ENCODE results near the gene APH1B.

APH1B gene

GRCh38 chr15:63250312-63250965, 27.0 kb upstream of the APH1B start:
- Histone ChIP-seq H3K27me3 (ENCODE audit: insufficient read depth, poor library complexity, severe bottlenecking) (no peaks in the 10 kb centered on the region), H3K4me3 (ENCODE audit: severe bottlenecking) (no peak overlapping the region), H3K27ac (ENCODE audit: poor library complexity, severe bottlenecking) (peak overlapping the region; percentile 75), H3K9me3 (ENCODE audit: severe bottlenecking) (no peaks in the 10 kb centered on the region), H3K36me3 (ENCODE audit: low read depth) (peaks cover 13% of the 10 kb centered on the region; the same call in 1 of the 2 replicates), H3K4me1 (ENCODE audit: insufficient read depth, poor library complexity, severe bottlenecking) (peaks cover 30% of the 10 kb centered on the region)
- peak; percentile 90 for DNase-seq (ENCODE audit: low spot score)
- TF ChIP-seq CTCF (IDR thresholded peaks at IDR 0.05; ENCODE audit: poor library complexity, severe bottlenecking), result no peak
- ATAC-seq (ENCODE audit: low read depth), result peak; percentile 91

GRCh38 chr15:63251701-63252100, 25.7 kb upstream of the APH1B start:
- H3K27ac ChIP-seq (ENCODE audit: poor library complexity, severe bottlenecking), result peak overlapping the region; percentile 75
- no peaks in the 10 kb centered on the region for H3K27me3 ChIP-seq (ENCODE audit: insufficient read depth, poor library complexity, severe bottlenecking)
- DNase-seq (ENCODE audit: low spot score) (no peak), ATAC-seq (ENCODE audit: low read depth) (no peak)
- H3K4me1 ChIP-seq (ENCODE audit: insufficient read depth, poor library complexity, severe bottlenecking), result peaks cover 34% of the 10 kb centered on the region
- H3K9me3 ChIP-seq (ENCODE audit: severe bottlenecking), result no peaks in the 10 kb centered on the region
- TF ChIP-seq CTCF (IDR thresholded peaks at IDR 0.05; ENCODE audit: poor library complexity, severe bottlenecking), result no peak
- H3K4me3 ChIP-seq (ENCODE audit: severe bottlenecking), result no peak overlapping the region
- 0 out of 2 replicates have a peak, but pooled peaks cover 9% of the 10 kb centered on the region for H3K36me3 ChIP-seq (ENCODE audit: low read depth)

GRCh38 chr15:63252292-63252691, 25.1 kb upstream of the APH1B start:
- peaks cover 31% of the 10 kb centered on the region for H3K4me1 ChIP-seq (ENCODE audit: insufficient read depth, poor library complexity, severe bottlenecking)
- H3K27me3 ChIP-seq (ENCODE audit: insufficient read depth, poor library complexity, severe bottlenecking), result no peaks in the 10 kb centered on the region
- H3K27ac ChIP-seq (ENCODE audit: poor library complexity, severe bottlenecking), result no peak overlapping the region
- no peak for DNase-seq (ENCODE audit: low spot score)
- H3K9me3 ChIP-seq (ENCODE audit: severe bottlenecking), result no peaks in the 10 kb centered on the region
- no peak for TF ChIP-seq CTCF (IDR thresholded peaks at IDR 0.05; ENCODE audit: poor library complexity, severe bottlenecking)
- 0 out of 2 replicates have a peak, but pooled peaks cover 6% of the 10 kb centered on the region for H3K36me3 ChIP-seq (ENCODE audit: low read depth)
- H3K4me3 ChIP-seq (ENCODE audit: severe bottlenecking), result no peak overlapping the region
- ATAC-seq (ENCODE audit: low read depth), result no peak

- DNase-seq (ENCODE audit: low spot score), result no peak
- no peak for TF ChIP-seq CTCF (IDR thresholded peaks at IDR 0.05; ENCODE audit: poor library complexity, severe bottlenecking)
- Histone ChIP-seq H3K27me3 (ENCODE audit: insufficient read depth, poor library complexity, severe bottlenecking) (no peaks in the 10 kb centered on the region), H3K27ac (ENCODE audit: poor library complexity, severe bottlenecking) (no peak overlapping the region), H3K9me3 (ENCODE audit: severe bottlenecking) (no peaks in the 10 kb centered on the region), H3K4me1 (ENCODE audit: insufficient read depth, poor library complexity, severe bottlenecking) (peaks cover 24% of the 10 kb centered on the region), H3K4me3 (ENCODE audit: severe bottlenecking) (no peak overlapping the region), H3K36me3 (ENCODE audit: low read depth) (peaks cover 13% of the 10 kb centered on the region)
- ATAC-seq (ENCODE audit: low read depth), result no peak
These were observed 22.4 kb upstream of the APH1B start for GRCh38 chr15:63254991-63255390.

- Histone ChIP-seq H3K36me3 (ENCODE audit: low read depth) (peaks cover 18% of the 10 kb centered on the region), H3K4me3 (ENCODE audit: severe bottlenecking) (no peak overlapping the region), H3K4me1 (ENCODE audit: insufficient read depth, poor library complexity, severe bottlenecking) (peaks cover 19% of the 10 kb centered on the region), H3K9me3 (ENCODE audit: severe bottlenecking) (no peaks in the 10 kb centered on the region), H3K27ac (ENCODE audit: poor library complexity, severe bottlenecking) (no peak overlapping the region), H3K27me3 (ENCODE audit: insufficient read depth, poor library complexity, severe bottlenecking) (no peaks in the 10 kb centered on the region)
- DNase-seq (ENCODE audit: low spot score) (no peak), ATAC-seq (ENCODE audit: low read depth) (no peak)
- TF ChIP-seq CTCF (IDR thresholded peaks at IDR 0.05; ENCODE audit: poor library complexity, severe bottlenecking), result no peak
These were observed 21.9 kb upstream of the APH1B start for GRCh38 chr15:63255489-63255990.
